Upper lobe of left lung (tissue), 6 donors: ENCODE measurements around the gene DTX1. TPM values are rescaled to one million over a fixed set of nuclear protein-coding genes. Genes with fewer than 3 reads are reported as not detected.

Source experiments
- ATAC-seq, 2 donors: fragments of 200-7000 bp; cut with Tn5 transposase; one replicate each; pipeline ENCODE4 v1.9.1; 2022; ENCODE audit warnings: mild to moderate bottlenecking in 2 of 2, moderate library complexity in 2 of 2; ENCODE audit not compliant: low FRiP score in 2 of 2
- DNase-seq, 2 donors: peaks; one replicate each; pipeline ENCODE4 v3.0.0-alpha.2; 2019 to 2020
- H3K27ac ChIP-seq, 4 donors: fragments of 200-600 bp; sonication (generic); one replicate each; pipeline ENCODE4 v1.5.1; 2016 to 2019
- H3K27me3 ChIP-seq, 4 donors: fragments of 200-600 bp; sonication (generic); one replicate each; pipeline ENCODE4 v1.5.1; 2017 to 2019
- H3K36me3 ChIP-seq, 4 donors: fragments of 200-600 bp; sonication (generic); one replicate each; pipeline ENCODE4 v1.5.1; 2016 to 2019
- H3K4me1 ChIP-seq, 4 donors: fragments of 200-600 bp; sonication (generic); one replicate each; pipeline ENCODE4 v1.5.1; 2018 to 2019
- H3K4me3 ChIP-seq, 4 donors: fragments of 200-600 bp; sonication (generic); one replicate each; pipeline ENCODE4 v1.5.1; 2017 to 2019; ENCODE audit warnings: mild to moderate bottlenecking in 2 of 4, moderate library complexity in 1 of 4
- H3K9me3 ChIP-seq, 4 donors: fragments of 200-600 bp; sonication (generic); one replicate each; pipeline ENCODE4 v1.5.1; 2018 to 2019
- EP300 ChIP-seq, 4 donors: sonication (generic); formaldehyde crosslinking; IDR thresholded peaks; one replicate each; pipeline ENCODE4 v1.5.1; 2017; ENCODE audit warnings: antibody characterized with exemption in 4 of 4, control low read depth in 2 of 4
- POLR2A ChIP-seq, 4 donors: fragments of 450-650 bp; IDR thresholded peaks; one replicate each; pipeline ENCODE4 v1.5.1; 2016 to 2017; ENCODE audit warnings: antibody characterized with exemption in 4 of 4, mild to moderate bottlenecking in 2 of 4
- POLR2AphosphoS5 ChIP-seq, 2 donors: sonication (generic); formaldehyde crosslinking; IDR thresholded peaks; one replicate each; pipeline ENCODE4 v1.5.1; 2017; ENCODE audit warnings: antibody characterized with exemption in 2 of 2
- WGBS, 2 donors: methylation state at CpG; one replicate each; pipeline ENCODE4 v1.1.5; 2017 to 2018; 5-methylcytosine and 5-hydroxymethylcytosine counted together
- total RNA-seq, 6 donors: library from RNA; depleted of rRNA in 4 of 6; stranded (reverse); fragments of >200 nt in 4 of 6; gene quantifications; one replicate each; pipeline versions ENCODE4 v1.1.0 to v1.2.1, GENCODE V29; 2016 to 2021
- TF ChIP-seq, protein P1 (sequence below), 6 experiments: fragments of 450-650 bp in 4 of 6; fragments of 200-600 bp in 2 of 6; sonication (generic) in 2 of 6; IDR thresholded peaks; one replicate each; pipeline ENCODE4 v1.5.1; 2016 to 2019; ENCODE audit warnings: antibody characterized with exemption in 6 of 6
- donor health status: DM: no; HTN: no; CAD: no; lungs with moderate emphysema.
- donor health status: DM: no; HTN: yes; CAD: no; lungs with severe emphysema.

The DTX1 gene
- total RNA-seq, 6 donors from 2014 or later = under 0.01 to 7.0 (median 3.6) TPM

DNA sequence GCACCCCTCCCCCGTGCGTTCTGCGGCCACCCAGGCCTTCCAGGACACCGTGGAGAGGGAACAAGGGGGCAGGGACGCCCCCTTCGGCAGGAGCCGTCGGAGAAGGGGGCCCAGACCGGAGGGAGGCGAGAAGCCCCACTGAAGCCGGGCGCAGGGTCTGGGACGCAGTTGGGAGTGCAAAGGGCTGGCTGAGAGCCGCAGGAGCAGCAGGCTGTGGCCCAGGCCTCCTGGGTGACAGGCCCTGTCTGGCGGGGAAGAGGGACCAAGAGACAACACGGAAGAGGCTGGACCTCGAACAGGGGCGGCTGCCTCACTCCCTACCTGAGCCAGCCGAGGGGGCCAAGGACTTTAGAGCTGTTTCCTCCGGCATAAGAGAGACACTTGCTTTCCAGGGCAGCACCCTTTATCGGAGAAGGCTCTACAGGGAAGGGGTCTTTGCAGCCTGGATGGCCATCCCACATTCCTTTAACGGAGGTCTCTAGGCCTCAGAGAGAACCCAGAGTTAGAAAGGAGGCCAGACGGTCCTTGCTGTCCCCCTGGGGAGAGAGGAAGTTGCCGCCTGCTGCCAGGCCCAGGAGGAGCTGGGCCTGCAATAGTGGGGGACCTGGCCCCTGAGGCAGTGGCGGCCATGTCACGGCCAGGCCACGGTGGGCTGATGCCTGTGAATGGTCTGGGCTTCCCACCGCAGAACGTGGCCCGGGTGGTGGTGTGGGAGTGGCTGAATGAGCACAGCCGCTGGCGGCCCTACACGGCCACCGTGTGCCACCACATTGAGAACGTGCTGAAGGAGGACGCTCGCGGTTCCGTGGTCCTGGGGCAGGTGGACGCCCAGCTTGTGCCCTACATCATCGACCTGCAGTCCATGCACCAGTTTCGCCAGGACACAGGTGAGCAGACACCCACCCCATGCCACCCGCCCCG is 1.3 kb downstream of the DTX1 start:
- peaks cover 0 to 31% (median 13%) of the 10 kb centered on the region in 4 donors for H3K27me3 ChIP-seq
- 58 to 74% methylated on average over 29 to 38 of the region's 44 CpGs for WGBS, 2 donors
- H3K36me3 ChIP-seq = no peaks in the 10 kb centered on the region
- no peak for TF ChIP-seq POLR2A (IDR thresholded peaks at IDR 0.05)
- TF ChIP-seq, protein P1, sequence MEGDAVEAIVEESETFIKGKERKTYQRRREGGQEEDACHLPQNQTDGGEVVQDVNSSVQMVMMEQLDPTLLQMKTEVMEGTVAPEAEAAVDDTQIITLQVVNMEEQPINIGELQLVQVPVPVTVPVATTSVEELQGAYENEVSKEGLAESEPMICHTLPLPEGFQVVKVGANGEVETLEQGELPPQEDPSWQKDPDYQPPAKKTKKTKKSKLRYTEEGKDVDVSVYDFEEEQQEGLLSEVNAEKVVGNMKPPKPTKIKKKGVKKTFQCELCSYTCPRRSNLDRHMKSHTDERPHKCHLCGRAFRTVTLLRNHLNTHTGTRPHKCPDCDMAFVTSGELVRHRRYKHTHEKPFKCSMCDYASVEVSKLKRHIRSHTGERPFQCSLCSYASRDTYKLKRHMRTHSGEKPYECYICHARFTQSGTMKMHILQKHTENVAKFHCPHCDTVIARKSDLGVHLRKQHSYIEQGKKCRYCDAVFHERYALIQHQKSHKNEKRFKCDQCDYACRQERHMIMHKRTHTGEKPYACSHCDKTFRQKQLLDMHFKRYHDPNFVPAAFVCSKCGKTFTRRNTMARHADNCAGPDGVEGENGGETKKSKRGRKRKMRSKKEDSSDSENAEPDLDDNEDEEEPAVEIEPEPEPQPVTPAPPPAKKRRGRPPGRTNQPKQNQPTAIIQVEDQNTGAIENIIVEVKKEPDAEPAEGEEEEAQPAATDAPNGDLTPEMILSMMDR (IDR thresholded peaks at IDR 0.05) = no peak
- TF ChIP-seq POLR2AphosphoS5 (IDR thresholded peaks at IDR 0.05) = no peak
- TF ChIP-seq EP300 (IDR thresholded peaks at IDR 0.05) = no peak
- peaks cover 8 to 16% (median 13%) of the 10 kb centered on the region in 4 donors for H3K4me1 ChIP-seq
- H3K4me3 ChIP-seq = peak overlapping the region in 3 of 4 donors; percentile 37 to 51 (median 50)
- no peak overlapping the region for H3K27ac ChIP-seq
- H3K9me3 ChIP-seq = no peaks in the 10 kb centered on the region
- no peak for ATAC-seq
- peak in 1 of 2 donors; percentile 68 for DNase-seq

DNA sequence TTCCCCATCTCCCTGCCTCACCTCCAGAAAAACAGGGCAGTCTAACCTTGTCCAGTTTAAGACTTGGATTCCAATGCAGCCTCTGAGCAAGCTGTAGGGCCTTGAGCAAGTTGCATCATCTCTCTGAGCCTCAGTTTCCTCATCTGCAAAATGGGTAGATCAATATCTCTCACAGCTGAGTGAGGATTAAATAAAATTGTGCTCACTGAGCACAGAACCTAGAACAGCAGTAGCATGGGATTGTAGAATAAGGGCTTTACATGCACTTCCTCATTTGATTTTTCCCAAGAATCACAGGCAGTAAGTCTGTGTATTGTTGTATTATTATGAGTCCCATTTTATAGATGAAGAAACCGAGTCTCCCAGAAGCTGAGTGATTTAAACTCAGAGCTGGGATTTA is 2.0 kb downstream of the DTX1 start:
- H3K27me3 ChIP-seq = peaks cover 0 to 31% (median 13%) of the 10 kb centered on the region in 4 donors
- H3K4me3 ChIP-seq = no peak overlapping the region
- TF ChIP-seq EP300 (IDR thresholded peaks at IDR 0.05) (no peak), POLR2A (IDR thresholded peaks at IDR 0.05) (no peak), POLR2AphosphoS5 (IDR thresholded peaks at IDR 0.05) (no peak)
- TF ChIP-seq, protein P1 (IDR thresholded peaks at IDR 0.05) = no peak
- H3K27ac ChIP-seq = no peak overlapping the region
- DNase-seq (no peak), ATAC-seq (no peak)
- H3K4me1 ChIP-seq = peaks cover 8 to 16% (median 13%) of the 10 kb centered on the region in 4 donors
- 92 to 96% methylated on average over 1 of the region's 1 CpG for WGBS, 2 donors
- H3K36me3 ChIP-seq = no peaks in the 10 kb centered on the region
- no peaks in the 10 kb centered on the region for H3K9me3 ChIP-seq

DNA sequence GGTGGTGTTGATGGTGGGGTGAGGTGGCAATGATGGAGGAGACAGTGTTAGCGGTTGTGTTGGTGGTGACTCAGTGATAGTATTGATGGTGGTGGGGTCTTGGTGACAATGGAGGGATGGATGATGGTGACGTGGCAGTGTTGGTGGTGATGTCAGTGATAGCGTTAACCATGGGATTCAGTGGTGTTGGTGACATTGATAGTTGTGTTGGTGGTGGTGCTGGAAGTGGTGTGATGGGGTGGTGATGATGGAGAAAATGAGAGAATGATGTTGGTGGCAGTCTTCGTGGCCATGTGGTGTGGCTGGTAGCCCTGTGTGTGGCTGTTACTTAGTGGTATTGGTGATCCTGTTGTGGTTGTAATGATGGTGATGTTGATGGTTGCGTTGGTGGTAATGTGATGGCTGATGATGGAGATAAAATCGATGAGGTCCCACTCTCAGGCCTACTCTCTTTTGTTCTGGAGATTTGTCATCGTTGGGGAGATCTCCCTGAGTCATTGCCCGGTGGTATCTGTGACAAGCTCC is 2.6 kb downstream of the DTX1 start:
- TF ChIP-seq POLR2AphosphoS5 (IDR thresholded peaks at IDR 0.05) (no peak), POLR2A (IDR thresholded peaks at IDR 0.05) (no peak), EP300 (IDR thresholded peaks at IDR 0.05) (no peak)
- TF ChIP-seq, protein P1 (IDR thresholded peaks at IDR 0.05) = no peak
- no peak for ATAC-seq
- Histone ChIP-seq H3K27ac (no peak overlapping the region), H3K4me1 (peaks cover 8 to 16% (median 13%) of the 10 kb centered on the region in 4 donors), H3K4me3 (no peak overlapping the region), H3K9me3 (no peaks in the 10 kb centered on the region), H3K36me3 (no peaks in the 10 kb centered on the region), H3K27me3 (peaks cover 0 to 31% (median 13%) of the 10 kb centered on the region in 4 donors)
- no peak for DNase-seq
- 85 to 87% methylated on average over 8 of the region's 8 CpGs for WGBS, 2 donors

DNA sequence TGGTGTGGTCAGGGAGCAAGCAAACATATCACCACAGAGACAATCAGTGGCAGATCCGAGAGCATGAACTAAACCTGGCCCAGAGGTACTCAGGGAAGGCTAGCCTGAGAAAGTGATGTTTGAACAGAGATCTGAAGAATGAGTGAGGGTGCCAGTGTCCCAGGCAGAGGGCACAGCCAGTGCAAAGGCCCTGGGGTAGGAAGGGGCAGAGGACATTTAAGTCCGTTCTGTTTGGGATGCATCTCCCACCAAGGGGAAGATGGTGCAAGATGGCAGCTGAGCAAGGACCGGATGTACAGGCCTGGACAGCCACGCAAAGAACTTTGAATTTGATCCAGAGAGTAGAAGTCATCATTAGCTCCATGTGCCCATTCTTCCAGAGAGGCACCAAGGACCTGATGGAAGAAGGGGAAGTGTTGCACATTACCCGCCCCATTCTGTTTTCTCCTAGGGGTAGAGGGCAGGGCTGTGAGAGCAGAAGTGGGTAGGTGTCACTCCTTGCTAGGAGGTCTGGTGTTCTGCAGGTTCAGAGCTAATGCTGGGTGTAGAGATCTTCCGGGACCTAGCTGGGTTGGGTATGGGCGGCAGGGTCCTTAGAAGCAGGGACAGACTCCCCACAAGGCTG is 3.9 kb downstream of the DTX1 start:
- 80 to 84% methylated on average over 7 of the region's 7 CpGs for WGBS, 2 donors
- no peaks in the 10 kb centered on the region for H3K36me3 ChIP-seq
- H3K27ac ChIP-seq = no peak overlapping the region
- no peak for ATAC-seq
- no peak for DNase-seq
- TF ChIP-seq POLR2AphosphoS5 (IDR thresholded peaks at IDR 0.05) (no peak), EP300 (IDR thresholded peaks at IDR 0.05) (no peak), POLR2A (IDR thresholded peaks at IDR 0.05) (no peak)
- TF ChIP-seq, protein P1 (IDR thresholded peaks at IDR 0.05) = no peak
- H3K4me1 ChIP-seq = peaks cover 8 to 16% (median 13%) of the 10 kb centered on the region in 4 donors
- H3K27me3 ChIP-seq = peaks cover 0 to 33% (median 15%) of the 10 kb centered on the region in 4 donors
- no peaks in the 10 kb centered on the region for H3K9me3 ChIP-seq
- no peak overlapping the region for H3K4me3 ChIP-seq
